ENCODE results near the gene ZNF394. TPM values are rescaled to one million over a fixed set of nuclear protein-coding genes. Genes with fewer than 3 reads are reported as not detected.

Gene ZNF394
- polyA plus RNA-seq, 1 of the 3 experiments (the other 2 are of a cell fraction) = 19.8 TPM

- H3K9me2 ChIP-seq = no peaks in the 10 kb centered on the region
- H4K20me1 ChIP-seq (ENCODE audit: insufficient read depth) = peaks cover 18% of the 10 kb centered on the region
- CTCF ChIA-PET = interaction anchor here (1.1 to 1.4 kb wide), 3 partner anchors 44 to 115 kb away, joined by 3 to 4 read pairs (median 4); no protein-coding TSS in a partner anchor
- peak overlapping the region; percentile 91 for H3K4me2 ChIP-seq
- no peak for DNase-seq
- POLR2A ChIA-PET = interaction anchor here (0.6 to 1.7 kb wide), 9 partner anchors 13 to 117 kb away, joined by 3 to 15 read pairs (median 6); partner anchors contain the start of genes BUD31, FAM200A, PDAP1 and ZNF655
- peaks cover 3 to 21% of the 10 kb centered on the region in 2 experiments for H3K36me3 ChIP-seq (replicated peaks in 1 of 2; ENCODE audit: control insufficient read depth in 1 of 2, insufficient read depth in 2 of 2, low read length in 1 of 2)
- peak overlapping the region; percentile 74 for H3K9ac ChIP-seq
- peak overlapping the region; percentile 75 to 87; a peak in 3 of 4 replicates for H3K27ac ChIP-seq (ENCODE audit: low read depth in 2 of 2, low read length in 1 of 2)
- peak overlapping the region; percentile 65 to 80 for H3K4me3 ChIP-seq (ENCODE audit: low read depth in 2 of 2, low read length in 1 of 2)
- peaks cover 7% of the 10 kb centered on the region for H3F3A ChIP-seq (replicated peaks; ENCODE audit: insufficient read depth)
- H3K9me3 ChIP-seq = no peaks in the 10 kb centered on the region
- no peaks in the 10 kb centered on the region for H3K27me3 ChIP-seq (ENCODE audit: insufficient read depth)
- TF ChIP-seq REST (IDR thresholded peaks at IDR 0.05; ENCODE audit: low read depth, low read length) (no peak), RAD21 (IDR thresholded peaks at IDR 0.05; ENCODE audit: low read length) (no peak), FOSL2 (IDR thresholded peaks at IDR 0.05; ENCODE audit: borderline replicate concordance, low read depth) (no peak), RFX5 (IDR thresholded peaks at IDR 0.05; ENCODE audit: low read length) (no peak), TCF12 (IDR thresholded peaks at IDR 0.05) (no peak), JUND (IDR thresholded peaks at IDR 0.05) (no peak), GABPA (IDR thresholded peaks at IDR 0.05; ENCODE audit: low read depth) (no peak), RCOR1 (IDR thresholded peaks at IDR 0.05; ENCODE audit: low read length) (no peak), NRF1 (IDR thresholded peaks at IDR 0.05; ENCODE audit: low read depth, low read length) (no peak), SIN3A (IDR thresholded peaks at IDR 0.05; ENCODE audit: borderline replicate concordance, low read depth, low read length) (no peak), GATA2 (CRISPR knock-in tag; IDR thresholded peaks at IDR 0.05) (no peak), IRF3 (IDR thresholded peaks at IDR 0.05; ENCODE audit: low read depth, low read length) (no peak), ELF1 (IDR thresholded peaks at IDR 0.05) (no peak), RXRA (IDR thresholded peaks at IDR 0.05; ENCODE audit: borderline replicate concordance, low read depth) (no peak), CHD2 (IDR thresholded peaks at IDR 0.05; ENCODE audit: low read length, partially characterized antibody) (no peak), SMC3 (IDR thresholded peaks at IDR 0.05; ENCODE audit: low read depth, low read length) (no peak), EZH2phosphoT487 (IDR thresholded peaks at IDR 0.05; ENCODE audit: borderline replicate concordance, low read depth) (no peak), FOXJ3 (CRISPR knock-in tag; IDR thresholded peaks at IDR 0.05) (no peak)
- peaks cover 9 to 10% of the 10 kb centered on the region in 2 experiments; a peak in 3 of 4 replicates for H3K4me1 ChIP-seq (ENCODE audit: control insufficient read depth in 1 of 2, insufficient read depth in 2 of 2, low read depth in 1 of 2, low read length in 1 of 2)
- peak overlapping the region; percentile 90 for H2AFZ ChIP-seq (ENCODE audit: low read depth)
- 46% methylated on average over 16 of the region's 16 CpGs for WGBS (ENCODE audit: low lambda C conversion rate)
- peaks cover 63% of the 10 kb centered on the region for H3K79me2 ChIP-seq (ENCODE audit: insufficient read depth)
These were observed 542 bp upstream of the ZNF394 start for GRCh38 chr7:99500637-99501009.
